Measurements from ENCODE around the gene MROH2A. TPM values are rescaled to one million over a fixed set of nuclear protein-coding genes. Genes with fewer than 3 reads are reported as not detected.
"Not testable (repeated sequence)": the region's sequence is repeated elsewhere in the genome, so short reads cannot be mapped to it uniquely, and the experiment has no call there.

MROH2A gene
- total and polyA plus RNA-seq, 2 experiments from 2014 or later, result 0.12 TPM; not detected in 1

DNA sequence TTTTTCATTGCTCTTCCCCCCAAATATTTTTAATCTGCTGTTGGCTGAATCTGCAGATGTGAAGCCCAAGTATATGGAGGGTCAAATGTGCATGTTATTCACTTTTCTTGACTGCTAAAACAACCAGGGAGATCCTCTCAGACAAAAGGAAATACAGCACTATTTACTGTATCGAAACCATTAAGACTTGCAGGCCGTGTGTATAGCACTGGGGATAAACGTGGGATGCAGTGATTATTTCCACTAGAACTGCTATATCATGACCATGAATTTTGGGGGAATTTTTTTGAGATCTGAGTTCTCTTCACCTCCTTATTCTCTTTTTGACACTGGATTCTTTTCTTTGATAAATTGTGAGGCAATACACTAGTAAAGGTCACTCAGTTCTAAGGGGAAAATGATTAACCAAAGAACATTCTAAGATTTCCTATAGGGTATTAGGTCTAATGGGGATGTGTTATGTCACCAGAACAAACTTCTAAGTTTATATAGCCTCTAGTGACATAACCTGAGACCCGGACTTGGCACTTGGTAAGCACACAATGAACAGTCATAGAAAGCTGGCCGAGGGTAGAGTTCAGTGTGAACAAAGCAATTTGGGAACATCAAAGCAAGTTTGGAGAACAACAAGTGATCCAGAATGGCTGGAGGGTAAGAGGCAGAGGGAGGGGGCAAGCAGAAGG, 32.9 kb upstream of the MROH2A start:
- TF ChIP-seq, protein P1, sequence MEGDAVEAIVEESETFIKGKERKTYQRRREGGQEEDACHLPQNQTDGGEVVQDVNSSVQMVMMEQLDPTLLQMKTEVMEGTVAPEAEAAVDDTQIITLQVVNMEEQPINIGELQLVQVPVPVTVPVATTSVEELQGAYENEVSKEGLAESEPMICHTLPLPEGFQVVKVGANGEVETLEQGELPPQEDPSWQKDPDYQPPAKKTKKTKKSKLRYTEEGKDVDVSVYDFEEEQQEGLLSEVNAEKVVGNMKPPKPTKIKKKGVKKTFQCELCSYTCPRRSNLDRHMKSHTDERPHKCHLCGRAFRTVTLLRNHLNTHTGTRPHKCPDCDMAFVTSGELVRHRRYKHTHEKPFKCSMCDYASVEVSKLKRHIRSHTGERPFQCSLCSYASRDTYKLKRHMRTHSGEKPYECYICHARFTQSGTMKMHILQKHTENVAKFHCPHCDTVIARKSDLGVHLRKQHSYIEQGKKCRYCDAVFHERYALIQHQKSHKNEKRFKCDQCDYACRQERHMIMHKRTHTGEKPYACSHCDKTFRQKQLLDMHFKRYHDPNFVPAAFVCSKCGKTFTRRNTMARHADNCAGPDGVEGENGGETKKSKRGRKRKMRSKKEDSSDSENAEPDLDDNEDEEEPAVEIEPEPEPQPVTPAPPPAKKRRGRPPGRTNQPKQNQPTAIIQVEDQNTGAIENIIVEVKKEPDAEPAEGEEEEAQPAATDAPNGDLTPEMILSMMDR (IDR thresholded peaks at IDR 0.05; ENCODE audit: low read depth, low read length), result no peak
- H3K4me1 ChIP-seq (ENCODE audit: low read depth), result no peaks in the 10 kb centered on the region
- H3K4me3 ChIP-seq, result no peak overlapping the region
- no peaks in the 10 kb centered on the region for H3K9me3 ChIP-seq (ENCODE audit: low read depth)
- H3K27ac ChIP-seq, result no peak overlapping the region
- H3K36me3 ChIP-seq, result no peaks in the 10 kb centered on the region
- DNase-seq (ENCODE audit: low read depth in 1 of 2, low spot score in 1 of 2), result no peak
- no peaks in the 10 kb centered on the region for H3K27me3 ChIP-seq

DNA sequence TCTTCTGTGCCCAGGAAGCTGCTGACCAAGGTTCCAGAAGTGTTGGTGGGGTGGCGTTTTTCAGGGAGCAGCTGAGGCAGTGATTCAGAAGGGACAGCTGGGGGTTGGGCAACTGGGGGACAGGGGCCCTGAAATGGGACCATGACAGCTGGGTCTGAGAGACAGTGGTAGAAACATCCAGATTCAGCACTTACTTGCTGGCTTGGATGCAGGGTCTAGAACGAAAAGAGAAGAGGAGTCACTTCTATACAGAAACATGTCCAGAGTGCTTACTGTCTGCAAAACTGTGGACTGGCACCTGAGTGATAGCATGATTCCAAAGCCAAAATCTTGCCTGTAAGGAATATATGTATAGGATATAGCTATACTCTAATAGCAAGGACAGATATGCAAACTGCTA, 32.3 kb upstream of the MROH2A start:
- H3K36me3 ChIP-seq; H3K4me1 ChIP-seq (ENCODE audit: low read depth); DNase-seq (ENCODE audit: low read depth in 1 of 2, low spot score in 1 of 2); H3K27me3 ChIP-seq; H3K4me3 ChIP-seq; H3K27ac ChIP-seq; H3K9me3 ChIP-seq (ENCODE audit: low read depth): not testable (repeated sequence)

DNA sequence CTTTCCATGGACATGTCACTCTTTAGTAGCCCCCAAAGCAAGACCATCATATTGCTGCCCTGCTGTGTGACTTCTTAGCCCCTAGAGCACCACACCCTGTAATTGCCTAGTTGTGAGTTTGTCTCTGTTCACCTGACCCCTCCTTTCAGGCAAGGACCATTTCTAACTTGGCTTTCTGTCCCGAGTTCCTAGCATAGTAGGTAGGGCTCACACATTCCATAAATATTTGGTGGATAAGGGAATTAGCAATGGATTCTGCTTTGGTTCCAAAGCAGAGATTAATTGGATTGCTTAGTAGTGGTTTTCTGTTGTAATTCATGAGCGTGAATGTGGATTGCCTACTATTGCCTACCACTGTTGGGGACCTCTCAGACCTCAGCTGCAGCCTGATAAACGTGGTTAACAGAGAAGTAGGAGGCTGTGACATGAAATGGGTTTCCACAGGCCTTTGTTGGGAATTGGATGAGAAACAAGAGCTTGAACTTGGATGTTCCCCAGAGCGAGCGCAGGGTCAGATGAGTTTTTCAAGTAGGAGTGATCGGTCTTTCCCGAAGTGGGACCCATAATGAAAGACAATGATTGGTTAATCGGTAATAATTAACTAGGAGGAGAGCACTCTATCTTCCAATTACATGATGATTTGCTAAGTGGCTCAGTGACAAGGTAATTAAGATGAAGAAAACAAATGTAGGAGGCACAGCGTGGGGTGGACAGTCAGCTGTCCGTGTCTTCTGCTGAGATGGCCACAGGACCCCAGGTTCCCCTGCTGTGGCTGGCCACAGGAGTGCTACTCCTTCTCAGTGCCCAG, 31.5 kb upstream of the MROH2A start:
- Histone ChIP-seq H3K27ac (no peak overlapping the region), H3K4me1 (ENCODE audit: low read depth) (no peaks in the 10 kb centered on the region), H3K4me3 (no peak overlapping the region), H3K9me3 (ENCODE audit: low read depth) (no peaks in the 10 kb centered on the region), H3K27me3 (no peaks in the 10 kb centered on the region), H3K36me3 (no peaks in the 10 kb centered on the region)
- TF ChIP-seq, protein P1 (IDR thresholded peaks at IDR 0.05; ENCODE audit: low read depth, low read length), result no peak
- DNase-seq (ENCODE audit: low read depth in 1 of 2, low spot score in 1 of 2), result peak in 1 of 2 donors; percentile 39

DNA sequence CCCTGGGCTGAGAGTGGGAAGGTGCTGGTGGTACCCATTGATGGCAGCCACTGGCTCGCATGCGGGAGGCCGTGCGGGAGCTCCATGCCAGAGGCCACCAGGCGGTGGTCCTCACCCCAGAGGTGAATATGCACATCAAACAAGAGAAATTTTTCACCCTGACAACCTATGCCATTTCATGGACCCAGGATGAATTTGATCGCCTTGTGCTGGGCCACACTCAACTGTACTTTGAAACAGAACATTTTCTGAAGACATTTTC, 30.9 kb upstream of the MROH2A start:
- Histone ChIP-seq H3K4me3 (no peak overlapping the region), H3K9me3 (ENCODE audit: low read depth) (no peaks in the 10 kb centered on the region), H3K36me3 (no peaks in the 10 kb centered on the region), H3K27me3 (no peaks in the 10 kb centered on the region), H3K4me1 (ENCODE audit: low read depth) (no peaks in the 10 kb centered on the region), H3K27ac (no peak overlapping the region)
- TF ChIP-seq, protein P1 (IDR thresholded peaks at IDR 0.05; ENCODE audit: low read depth, low read length), result no peak
- no peak for DNase-seq (ENCODE audit: low read depth in 1 of 2, low spot score in 1 of 2)

DNA sequence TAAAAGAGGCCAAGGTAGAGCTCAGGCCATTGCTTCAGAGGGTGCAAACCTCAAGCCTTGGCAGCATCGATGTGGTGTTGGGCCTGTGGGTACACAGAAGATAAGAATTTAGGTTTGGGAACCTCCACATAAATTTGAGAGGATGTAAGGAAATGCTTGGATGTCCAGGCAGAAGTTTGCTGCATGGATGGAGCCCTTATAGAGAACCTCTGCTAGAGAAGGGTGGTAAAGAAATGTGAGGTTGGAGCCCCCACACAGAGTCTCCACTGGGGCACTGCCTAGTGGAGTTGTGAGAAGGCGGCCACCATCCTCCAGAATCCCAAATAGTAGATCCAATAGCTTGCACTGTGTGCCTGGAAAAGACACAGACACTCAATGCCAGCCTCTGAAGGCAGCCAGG, 27.4 kb upstream of the MROH2A start:
- not testable (repeated sequence) for H3K27ac ChIP-seq; H3K9me3 ChIP-seq (ENCODE audit: low read depth); H3K36me3 ChIP-seq; H3K4me3 ChIP-seq; H3K27me3 ChIP-seq; H3K4me1 ChIP-seq (ENCODE audit: low read depth); DNase-seq (ENCODE audit: low read depth in 1 of 2, low spot score in 1 of 2)

DNA sequence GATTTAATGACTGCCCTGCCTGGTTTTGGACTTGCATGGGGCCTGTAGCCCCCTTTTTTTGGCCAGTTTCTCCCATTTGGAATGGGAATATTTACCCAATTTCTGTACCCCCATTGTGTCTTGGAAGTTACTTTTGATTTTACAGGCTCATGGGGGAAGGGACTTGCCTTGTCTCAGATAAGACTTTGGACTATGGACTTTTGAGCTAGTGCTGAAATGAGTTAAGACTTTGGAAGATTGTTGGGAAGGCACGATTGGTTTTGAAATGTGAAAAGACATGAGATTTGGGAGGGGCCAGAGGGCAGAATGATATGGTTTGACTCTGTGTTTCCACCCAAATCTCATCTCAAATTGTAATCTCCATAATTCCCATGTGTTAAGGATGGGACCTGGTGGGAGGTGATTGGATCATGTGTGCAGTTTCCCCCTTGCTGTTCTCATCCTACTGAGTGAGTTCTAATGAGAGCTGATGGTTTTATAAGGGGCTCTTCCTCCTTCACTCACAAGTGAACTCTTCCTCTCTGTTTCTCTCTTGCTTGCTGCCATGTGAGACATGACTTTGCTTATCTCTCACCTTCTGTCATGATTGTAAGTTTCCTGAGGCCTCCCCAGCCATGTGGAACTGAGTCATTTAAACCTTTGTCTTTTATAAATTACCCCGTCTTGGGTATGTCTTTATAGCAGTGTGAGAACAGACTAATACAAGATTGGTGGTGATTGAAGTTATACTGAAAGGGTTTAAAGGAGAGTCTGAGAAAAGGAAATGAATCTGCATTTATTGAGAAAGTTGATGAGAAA, 26.7 kb upstream of the MROH2A start:
- H3K4me1 ChIP-seq (ENCODE audit: low read depth); H3K36me3 ChIP-seq; H3K9me3 ChIP-seq (ENCODE audit: low read depth); DNase-seq (ENCODE audit: low read depth in 1 of 2, low spot score in 1 of 2); H3K4me3 ChIP-seq; H3K27ac ChIP-seq; H3K27me3 ChIP-seq: not testable (repeated sequence)

Measured in cardiac muscle cell (in vitro differentiated cells and primary cell).